ENCODE measurements around the gene CTDSPL.

The CTDSPL gene

DNA sequence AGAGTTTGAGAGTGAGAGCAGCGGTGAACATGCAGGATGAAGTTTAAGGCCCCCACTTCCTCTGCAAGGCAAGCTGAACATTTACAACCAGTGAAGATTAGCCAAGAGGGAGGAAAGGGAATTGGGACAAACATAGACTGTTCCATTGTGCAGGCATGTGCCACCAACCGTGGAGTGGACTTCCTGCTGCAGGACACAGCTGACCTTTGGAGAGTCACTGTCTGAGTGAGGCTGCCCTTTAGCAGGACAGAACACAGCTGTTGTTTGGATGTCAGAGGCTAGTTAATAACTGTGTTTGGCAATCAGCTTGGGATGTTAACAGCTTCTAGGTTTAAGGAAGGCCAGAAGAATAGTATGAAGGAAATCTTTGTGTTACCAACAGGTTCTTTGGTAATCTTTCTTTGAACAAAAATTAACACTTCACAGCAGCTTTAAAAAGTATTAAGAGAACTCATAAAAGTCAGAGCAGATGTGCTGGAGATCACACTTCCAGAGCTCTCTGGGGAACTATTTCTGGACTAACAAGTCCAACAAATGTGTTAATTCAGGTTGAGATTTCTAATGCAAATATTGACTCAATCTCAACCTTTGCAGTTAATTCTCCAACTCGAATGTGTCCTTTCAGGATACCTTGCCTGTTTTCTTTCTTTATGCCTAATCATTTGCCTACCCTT, 31.4 kb downstream of the CTDSPL start:
- no peak for DNase-seq

DNA sequence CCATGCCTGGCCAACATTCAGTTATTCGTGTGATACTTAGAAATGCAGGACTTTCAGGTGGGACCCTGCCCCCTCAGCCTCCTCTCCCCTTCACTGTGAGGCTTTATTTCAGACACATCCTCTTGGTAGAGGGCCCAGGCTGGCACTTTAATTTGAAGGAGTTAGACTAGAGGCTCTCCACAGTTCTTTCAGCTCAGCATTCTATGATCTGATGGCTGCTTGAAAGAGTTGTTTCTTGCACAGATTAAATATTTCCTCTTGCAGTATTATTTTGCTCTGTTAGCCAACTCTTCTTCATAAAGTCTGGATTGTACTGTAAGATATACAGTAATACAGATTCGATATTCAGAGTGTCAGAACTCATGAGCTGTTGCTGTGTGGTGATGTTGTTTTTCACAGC, 35.1 kb downstream of the CTDSPL start:
- no peak for DNase-seq

DNA sequence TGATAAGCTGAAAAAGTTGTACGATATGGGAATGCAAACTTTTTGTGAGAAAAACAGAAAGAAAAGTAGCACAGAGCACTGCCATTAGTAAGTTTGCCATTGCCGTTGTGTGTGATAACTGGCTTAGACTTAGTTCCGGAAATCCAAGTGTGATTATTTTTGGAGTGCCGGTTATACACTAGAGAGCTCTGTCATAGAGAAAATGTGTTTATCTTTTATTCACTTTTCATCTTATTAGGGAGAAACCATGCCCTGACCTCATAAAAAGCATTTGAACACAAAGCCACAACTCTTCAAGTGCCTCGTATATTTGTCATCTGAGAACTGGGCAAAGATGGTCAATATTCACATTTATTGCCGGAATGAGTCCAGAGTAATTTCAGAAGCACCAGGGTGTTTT, 36.1 kb downstream of the CTDSPL start:
- DNase-seq = no peak

DNA sequence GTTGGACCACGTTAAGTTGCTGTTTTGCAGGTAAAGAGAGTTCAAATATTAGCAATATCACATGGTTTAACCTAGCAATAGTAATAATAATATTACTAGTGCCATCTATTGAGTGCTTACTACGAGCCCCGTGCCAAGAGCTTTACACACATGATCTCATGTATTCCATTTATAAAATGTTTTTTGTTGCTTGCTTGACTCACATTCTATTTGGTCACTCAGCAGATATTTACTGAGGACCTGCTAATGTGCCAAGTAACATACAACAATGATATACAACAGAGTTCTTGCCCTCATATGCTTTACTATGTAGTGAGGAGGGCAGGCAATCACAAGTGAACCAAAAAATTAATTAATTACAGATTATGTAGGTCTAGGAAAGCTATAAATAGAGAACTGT, 36.7 kb downstream of the CTDSPL start:
- no peak for DNase-seq

DNA sequence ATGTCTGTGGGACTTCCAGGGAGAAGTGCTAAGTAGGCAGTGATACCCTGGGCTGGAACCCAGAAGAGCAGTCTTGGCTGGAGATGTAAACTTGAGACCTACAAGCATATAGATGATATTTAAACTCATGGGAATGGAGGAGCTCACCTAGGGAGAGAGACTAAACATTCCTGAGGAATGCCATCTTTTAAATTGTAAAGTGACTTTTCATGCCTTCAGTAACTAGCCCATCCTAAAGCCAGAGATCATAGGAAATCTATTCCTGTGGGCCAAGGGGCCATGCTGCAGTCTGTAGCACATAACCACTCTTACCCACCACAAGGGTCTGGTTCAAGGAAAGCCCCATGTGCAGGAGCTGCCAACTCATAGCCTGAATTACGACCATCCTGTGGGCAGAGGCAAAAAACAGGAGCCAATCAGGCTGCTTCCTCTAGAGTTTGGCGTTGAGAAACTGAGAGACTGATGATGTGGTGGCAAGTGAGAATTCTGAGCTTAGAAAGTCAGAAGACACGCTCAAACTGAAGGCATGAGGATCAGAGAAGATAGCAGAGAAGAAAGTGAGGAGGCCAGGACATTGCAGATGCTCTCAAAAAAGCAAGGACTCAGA, 37.5 kb downstream of the CTDSPL start:
- no peak for DNase-seq

- no peak for DNase-seq
Measured at GRCh38 chr3:37899711-37900306, 38.1 kb downstream of the CTDSPL start.

- no peak for DNase-seq
Measured at GRCh38 chr3:37901721-37902120, 40.0 kb downstream of the CTDSPL start.

GRCh38 chr3:37902674-37903073, 41.0 kb downstream of the CTDSPL start:
- no peak for DNase-seq

DNA sequence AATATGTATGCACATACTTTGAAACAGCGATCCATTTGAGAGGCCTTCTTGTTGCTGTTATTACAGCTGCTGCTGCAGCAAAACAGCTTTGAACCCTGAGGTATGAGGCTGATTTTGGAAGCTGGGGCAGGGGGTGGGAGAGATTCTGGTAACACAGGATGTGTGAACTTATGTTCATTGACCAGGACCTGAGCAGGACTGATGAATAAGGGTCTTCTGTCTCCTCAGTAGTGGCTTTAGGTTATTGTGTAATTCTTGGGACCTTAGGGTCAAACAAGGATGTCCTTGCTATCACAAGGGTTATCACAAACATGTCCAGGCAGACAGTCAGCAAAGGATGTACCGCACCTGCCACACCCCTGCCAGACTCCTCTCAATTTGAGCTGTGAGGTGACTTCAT, 41.6 kb downstream of the CTDSPL start:
- DNase-seq = no peak

GRCh38 chr3:37903734-37904133, 42.1 kb downstream of the CTDSPL start:
- DNase-seq = no peak

GRCh38 chr3:37904601-37905000, 42.9 kb downstream of the CTDSPL start:
- DNase-seq = no peak

- no peak for DNase-seq
Measured at GRCh38 chr3:37905346-37905745, 43.7 kb downstream of the CTDSPL start.

DNA sequence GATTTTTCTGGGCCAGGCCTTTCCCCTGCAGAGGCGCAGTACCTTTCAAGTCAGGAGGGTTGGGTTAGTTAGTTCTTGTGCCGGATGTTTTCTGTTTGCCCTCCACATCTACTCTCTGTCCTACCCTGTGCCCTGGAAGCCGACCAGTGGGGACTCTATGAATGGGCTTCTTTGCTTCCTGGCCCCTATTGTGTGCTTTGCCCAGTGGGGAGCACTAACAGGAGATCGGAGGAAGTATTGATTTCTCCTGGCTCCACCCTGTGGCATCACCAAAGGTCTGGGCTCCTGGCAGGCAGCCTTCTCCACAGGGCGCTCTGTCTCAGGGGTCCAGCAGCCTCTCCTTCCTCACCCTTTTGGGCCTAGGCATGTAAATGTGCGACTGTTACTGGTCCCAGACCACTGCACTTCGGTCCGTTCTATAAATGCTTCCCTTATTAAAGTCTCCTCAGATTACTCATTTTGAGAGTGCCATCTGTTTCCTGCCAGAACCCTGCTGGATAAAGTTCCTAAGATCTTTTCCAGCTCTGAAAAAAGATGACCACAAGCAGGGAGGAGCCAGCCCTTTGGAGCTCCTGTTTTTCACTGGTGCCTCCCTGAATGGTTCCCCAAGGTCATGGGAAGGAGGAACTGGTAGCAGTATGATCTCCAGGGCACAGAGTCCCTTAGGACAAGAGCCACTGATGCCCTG, 44.5 kb downstream of the CTDSPL start:
- no peak for DNase-seq

GRCh38 chr3:37906734-37907282, 45.1 kb downstream of the CTDSPL start:
- DNase-seq = no peak

DNA sequence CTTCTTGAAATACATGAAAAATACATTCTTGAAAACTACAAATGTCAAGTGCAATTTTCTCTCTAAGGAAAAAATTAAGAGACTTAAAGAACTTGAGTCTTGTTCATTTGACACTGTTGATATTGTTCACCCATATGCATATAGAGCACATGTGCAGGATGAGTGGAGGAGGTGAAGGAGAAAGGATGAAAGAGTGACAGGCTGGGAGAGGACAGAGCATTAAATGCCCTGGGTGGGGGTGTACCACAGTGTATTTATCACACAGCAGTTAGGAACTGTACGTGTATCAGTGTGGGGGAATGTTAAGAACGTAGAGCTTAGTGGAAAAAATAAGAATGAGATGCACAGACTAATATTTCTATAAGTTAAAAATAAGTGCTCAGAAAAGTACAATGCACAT, 45.7 kb downstream of the CTDSPL start:
- no peak for DNase-seq

- DNase-seq = no peak
Measured at GRCh38 chr3:37907906-37908305, 46.2 kb downstream of the CTDSPL start.

DNA sequence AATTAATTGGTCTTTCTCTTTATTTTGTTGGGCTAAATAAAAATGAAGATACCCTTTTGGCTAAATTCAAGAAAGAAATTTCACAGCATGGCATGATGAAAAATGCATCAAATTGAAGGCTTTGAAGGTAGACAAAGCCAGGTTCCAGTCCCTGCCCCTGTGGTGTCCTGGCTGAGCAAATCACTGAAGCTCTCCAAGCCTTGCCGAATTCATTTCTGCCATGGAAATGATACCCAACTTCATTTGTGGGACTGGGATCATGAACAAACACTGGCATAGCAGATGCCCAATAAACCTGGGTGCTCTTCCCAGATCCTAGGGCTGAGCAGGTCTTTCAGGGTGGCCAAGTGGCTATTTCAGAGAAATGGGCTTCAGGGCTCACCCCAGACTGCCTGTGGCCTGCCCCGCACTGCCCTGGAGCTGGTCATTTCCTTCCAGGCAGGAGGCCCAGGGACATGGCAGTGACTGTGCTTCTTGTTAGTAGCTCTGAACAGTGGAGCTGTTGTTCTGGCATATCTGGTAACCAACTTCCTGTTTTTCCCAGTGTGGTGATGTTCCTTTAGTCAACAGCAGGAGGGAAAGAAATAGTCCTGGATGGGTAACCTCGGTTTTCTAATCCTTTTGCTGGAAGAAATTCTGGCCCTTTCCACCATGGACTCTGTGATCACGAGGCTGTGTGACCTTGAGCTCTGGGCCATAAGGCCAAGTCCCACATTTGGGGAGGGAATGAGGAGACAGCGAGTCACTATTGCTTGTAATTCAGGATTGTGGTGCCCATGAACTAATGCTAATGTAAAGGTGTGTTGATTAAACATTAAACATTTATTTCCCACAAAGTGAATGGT, 47.6 kb downstream of the CTDSPL start:
- DNase-seq = no peak

- DNase-seq = no peak
Measured at GRCh38 chr3:37910671-37911400, 49.2 kb downstream of the CTDSPL start.

DNA sequence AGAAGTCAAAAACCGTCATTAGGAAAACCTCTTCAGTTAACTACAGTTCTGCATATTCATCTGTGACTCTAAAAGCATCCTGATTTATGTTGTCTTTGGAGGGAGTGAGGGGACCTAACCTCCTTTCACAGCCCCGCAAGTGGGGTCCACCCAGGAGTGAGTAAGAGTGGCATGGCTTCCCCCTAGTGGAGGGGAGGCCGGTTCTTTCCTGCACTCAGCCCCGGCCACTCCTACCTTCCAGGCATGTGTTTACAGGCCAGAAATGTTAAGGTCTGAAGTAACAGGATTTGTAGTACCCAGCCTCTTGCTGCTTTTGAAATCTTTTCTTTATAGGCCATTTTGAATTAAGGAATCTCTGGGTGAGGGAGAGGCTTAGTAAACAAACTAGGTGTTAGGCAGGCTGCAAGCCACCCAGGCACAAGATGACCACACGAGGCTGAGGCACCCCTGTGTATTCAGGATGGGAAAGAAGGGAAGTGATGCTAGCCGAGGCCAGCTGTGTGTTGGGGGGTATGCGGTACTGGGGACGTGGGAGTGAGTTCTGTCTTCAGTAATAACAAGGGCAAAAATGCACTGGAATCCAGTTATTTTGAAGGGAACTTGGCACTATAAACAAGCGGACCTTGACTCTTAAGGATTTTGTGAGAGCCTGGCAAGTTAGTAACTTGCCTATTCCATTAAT, 50.5 kb downstream of the CTDSPL start:
- DNase-seq = no peak

DNA sequence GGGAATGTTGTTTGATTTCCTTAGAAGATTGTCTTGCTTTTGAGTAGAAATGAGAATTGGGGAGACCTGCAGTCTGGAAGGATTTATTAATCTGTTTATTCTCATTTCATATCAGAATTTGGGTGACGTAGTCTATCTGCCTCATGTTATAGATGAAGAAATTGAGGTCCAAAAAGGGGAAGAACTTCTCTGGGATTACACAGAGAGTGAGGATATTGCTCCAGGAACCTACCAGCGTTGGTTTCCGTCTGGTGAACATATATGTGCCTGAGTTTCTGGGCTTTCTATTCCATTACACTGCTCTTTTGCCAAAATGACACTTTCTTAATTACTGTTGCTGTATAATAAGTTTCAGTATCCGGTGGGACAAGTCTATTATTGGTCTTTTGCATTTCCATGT, 51.8 kb downstream of the CTDSPL start:
- no peak for DNase-seq

DNA sequence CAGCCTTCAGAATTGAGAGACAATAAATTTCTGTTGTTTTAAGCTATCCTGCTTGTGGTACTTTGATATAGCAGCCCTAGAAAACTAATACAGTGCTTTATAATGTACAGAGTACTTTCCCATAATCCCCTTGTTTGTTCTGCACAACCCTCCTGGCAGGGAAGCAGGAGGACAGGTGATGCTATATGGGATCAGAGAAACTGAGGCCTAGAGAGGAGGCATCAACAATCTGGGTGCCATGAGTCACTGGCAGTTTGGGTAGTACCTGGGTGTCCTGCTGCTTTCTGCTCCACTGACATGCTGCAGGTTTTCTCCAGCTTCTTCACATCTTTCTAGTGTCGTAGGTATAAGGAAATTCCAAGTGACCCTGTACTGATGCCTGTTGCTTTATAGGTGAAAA, 55.0 kb downstream of the CTDSPL start:
- no peak for DNase-seq
